ENCODE data around the gene OR1A2.
"Not testable (repeated sequence)": the region's sequence is repeated elsewhere in the genome, so short reads cannot be mapped to it uniquely, and the experiment has no call there.

DNA sequence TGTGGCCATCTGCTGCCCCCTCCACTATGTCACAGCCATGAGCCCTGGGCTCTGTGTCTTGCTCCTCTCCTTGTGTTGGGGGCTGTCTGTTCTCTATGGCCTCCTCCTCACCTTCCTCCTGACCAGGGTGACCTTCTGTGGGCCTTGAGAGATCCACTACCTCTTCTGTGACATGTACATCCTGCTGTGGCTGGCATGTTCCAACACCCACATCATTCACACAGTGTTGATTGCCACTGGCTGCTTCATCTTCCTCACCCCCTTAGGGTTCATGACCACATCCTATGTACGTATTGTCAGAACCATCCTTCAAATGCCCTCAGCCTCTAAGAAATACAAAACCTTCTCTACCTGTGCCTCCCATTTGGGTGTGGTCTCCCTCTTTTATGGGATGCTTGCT, 43.7 kb downstream of the OR1A2 start:
- not testable (repeated sequence) for TF ChIP-seq CTCF (IDR thresholded peaks at IDR 0.05; ENCODE audit: poor library complexity); EZH2 (IDR thresholded peaks at IDR 0.05; ENCODE audit: borderline replicate concordance); EZH2phosphoT487 (IDR thresholded peaks at IDR 0.05; ENCODE audit: low read depth, severe bottlenecking, unreplicated experiment)
